Upper lobe of left lung (tissue), 6 donors: ENCODE results near the gene OR2T2. TPM values are rescaled to one million over a fixed set of nuclear protein-coding genes. Genes with fewer than 3 reads are reported as not detected.
"Not testable (repeated sequence)": the region's sequence is repeated elsewhere in the genome, so short reads cannot be mapped to it uniquely, and the experiment has no call there.

Source experiments
- ATAC-seq, 2 donors: fragments of 200-7000 bp; cut with Tn5 transposase; one replicate each; pipeline ENCODE4 v1.9.1; 2022; ENCODE audit warnings: mild to moderate bottlenecking in 2 of 2, moderate library complexity in 2 of 2; ENCODE audit not compliant: low FRiP score in 2 of 2
- DNase-seq, 2 donors: peaks; one replicate each; pipeline ENCODE4 v3.0.0-alpha.2; 2019 to 2020
- H3K27ac ChIP-seq, 4 donors: fragments of 200-600 bp; sonication (generic); one replicate each; pipeline ENCODE4 v1.5.1; 2016 to 2019
- H3K27me3 ChIP-seq, 4 donors: fragments of 200-600 bp; sonication (generic); one replicate each; pipeline ENCODE4 v1.5.1; 2017 to 2019
- H3K36me3 ChIP-seq, 4 donors: fragments of 200-600 bp; sonication (generic); one replicate each; pipeline ENCODE4 v1.5.1; 2016 to 2019
- H3K4me1 ChIP-seq, 4 donors: fragments of 200-600 bp; sonication (generic); one replicate each; pipeline ENCODE4 v1.5.1; 2018 to 2019
- H3K4me3 ChIP-seq, 4 donors: fragments of 200-600 bp; sonication (generic); one replicate each; pipeline ENCODE4 v1.5.1; 2017 to 2019; ENCODE audit warnings: mild to moderate bottlenecking in 2 of 4, moderate library complexity in 1 of 4
- H3K9me3 ChIP-seq, 4 donors: fragments of 200-600 bp; sonication (generic); one replicate each; pipeline ENCODE4 v1.5.1; 2018 to 2019
- EP300 ChIP-seq, 4 donors: sonication (generic); formaldehyde crosslinking; IDR thresholded peaks; one replicate each; pipeline ENCODE4 v1.5.1; 2017; ENCODE audit warnings: antibody characterized with exemption in 4 of 4, control low read depth in 2 of 4
- POLR2A ChIP-seq, 4 donors: fragments of 450-650 bp; IDR thresholded peaks; one replicate each; pipeline ENCODE4 v1.5.1; 2016 to 2017; ENCODE audit warnings: antibody characterized with exemption in 4 of 4, mild to moderate bottlenecking in 2 of 4
- POLR2AphosphoS5 ChIP-seq, 2 donors: sonication (generic); formaldehyde crosslinking; IDR thresholded peaks; one replicate each; pipeline ENCODE4 v1.5.1; 2017; ENCODE audit warnings: antibody characterized with exemption in 2 of 2
- WGBS, 2 donors: methylation state at CpG; one replicate each; pipeline ENCODE4 v1.1.5; 2017 to 2018; 5-methylcytosine and 5-hydroxymethylcytosine counted together
- total RNA-seq, 6 donors: library from RNA; depleted of rRNA in 4 of 6; stranded (reverse); fragments of >200 nt in 4 of 6; gene quantifications; one replicate each; pipeline versions ENCODE4 v1.1.0 to v1.2.1, GENCODE V29; 2016 to 2021
- TF ChIP-seq, protein P1 (sequence below), 6 experiments: fragments of 450-650 bp in 4 of 6; fragments of 200-600 bp in 2 of 6; sonication (generic) in 2 of 6; IDR thresholded peaks; one replicate each; pipeline ENCODE4 v1.5.1; 2016 to 2019; ENCODE audit warnings: antibody characterized with exemption in 6 of 6
- donor health status: DM: no; HTN: no; CAD: no; lungs with moderate emphysema.
- donor health status: DM: no; HTN: yes; CAD: no; lungs with severe emphysema.

Gene OR2T2
- total RNA-seq, 6 donors from 2014 or later, result not detected

DNA sequence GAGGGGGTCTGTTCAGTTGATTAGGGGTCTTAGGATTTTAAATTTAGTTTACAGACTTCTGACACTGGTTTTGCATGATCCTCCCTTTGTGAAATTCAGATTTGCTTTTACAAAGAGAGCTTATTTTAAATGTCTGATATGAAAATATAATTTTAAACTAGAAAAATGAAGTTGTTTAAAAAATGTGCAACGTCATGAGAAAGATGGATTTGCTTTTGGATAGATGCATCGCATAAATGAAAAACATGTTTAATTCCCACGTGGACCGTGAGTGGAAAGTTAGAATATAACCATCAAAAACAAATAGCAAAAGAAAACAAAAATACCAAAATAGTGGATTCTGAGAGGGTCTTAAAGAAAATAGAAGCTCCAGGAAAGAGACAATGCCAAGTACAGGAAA, 25.7 kb downstream of the OR2T2 start:
- 81 to 83% methylated on average over 4 of the region's 4 CpGs for WGBS, 2 donors
- DNase-seq (no peak), ATAC-seq (no peak)
- Histone ChIP-seq H3K4me1 (no peaks in the 10 kb centered on the region), H3K27me3 (no peaks in the 10 kb centered on the region), H3K36me3 (no peaks in the 10 kb centered on the region), H3K27ac (no peak overlapping the region), H3K4me3 (no peak overlapping the region), H3K9me3 (no peaks in the 10 kb centered on the region)
- TF ChIP-seq EP300 (IDR thresholded peaks at IDR 0.05) (no peak), POLR2AphosphoS5 (IDR thresholded peaks at IDR 0.05) (no peak), POLR2A (IDR thresholded peaks at IDR 0.05) (no peak)
- TF ChIP-seq, protein P1, sequence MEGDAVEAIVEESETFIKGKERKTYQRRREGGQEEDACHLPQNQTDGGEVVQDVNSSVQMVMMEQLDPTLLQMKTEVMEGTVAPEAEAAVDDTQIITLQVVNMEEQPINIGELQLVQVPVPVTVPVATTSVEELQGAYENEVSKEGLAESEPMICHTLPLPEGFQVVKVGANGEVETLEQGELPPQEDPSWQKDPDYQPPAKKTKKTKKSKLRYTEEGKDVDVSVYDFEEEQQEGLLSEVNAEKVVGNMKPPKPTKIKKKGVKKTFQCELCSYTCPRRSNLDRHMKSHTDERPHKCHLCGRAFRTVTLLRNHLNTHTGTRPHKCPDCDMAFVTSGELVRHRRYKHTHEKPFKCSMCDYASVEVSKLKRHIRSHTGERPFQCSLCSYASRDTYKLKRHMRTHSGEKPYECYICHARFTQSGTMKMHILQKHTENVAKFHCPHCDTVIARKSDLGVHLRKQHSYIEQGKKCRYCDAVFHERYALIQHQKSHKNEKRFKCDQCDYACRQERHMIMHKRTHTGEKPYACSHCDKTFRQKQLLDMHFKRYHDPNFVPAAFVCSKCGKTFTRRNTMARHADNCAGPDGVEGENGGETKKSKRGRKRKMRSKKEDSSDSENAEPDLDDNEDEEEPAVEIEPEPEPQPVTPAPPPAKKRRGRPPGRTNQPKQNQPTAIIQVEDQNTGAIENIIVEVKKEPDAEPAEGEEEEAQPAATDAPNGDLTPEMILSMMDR (IDR thresholded peaks at IDR 0.05), result no peak

DNA sequence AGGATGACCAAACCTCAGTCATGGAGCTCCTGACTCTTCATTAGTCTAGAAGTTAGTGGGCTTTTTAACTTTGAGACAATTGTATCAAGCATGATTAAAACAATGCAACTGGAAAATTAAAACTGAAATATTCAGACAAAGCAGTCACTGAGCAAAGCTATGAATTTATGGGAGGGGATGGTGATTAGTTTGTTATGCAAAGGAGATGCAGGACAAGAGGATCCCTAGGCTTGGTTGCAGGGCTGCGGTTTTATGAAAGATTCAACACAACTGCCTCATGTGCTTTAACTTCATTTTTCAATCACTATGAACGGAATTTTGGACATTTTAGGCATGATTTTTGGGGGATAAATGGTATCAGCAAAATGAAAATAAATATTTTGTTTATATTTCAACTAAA, 26.7 kb downstream of the OR2T2 start:
- DNase-seq, H3K4me3 ChIP-seq, H3K9me3 ChIP-seq, H3K4me1 ChIP-seq, H3K27me3 ChIP-seq, ATAC-seq, H3K27ac ChIP-seq, H3K36me3 ChIP-seq: not testable (repeated sequence)
- WGBS, 2 donors, result 62 to 65% methylated on average over 2 of the region's 2 CpGs

DNA sequence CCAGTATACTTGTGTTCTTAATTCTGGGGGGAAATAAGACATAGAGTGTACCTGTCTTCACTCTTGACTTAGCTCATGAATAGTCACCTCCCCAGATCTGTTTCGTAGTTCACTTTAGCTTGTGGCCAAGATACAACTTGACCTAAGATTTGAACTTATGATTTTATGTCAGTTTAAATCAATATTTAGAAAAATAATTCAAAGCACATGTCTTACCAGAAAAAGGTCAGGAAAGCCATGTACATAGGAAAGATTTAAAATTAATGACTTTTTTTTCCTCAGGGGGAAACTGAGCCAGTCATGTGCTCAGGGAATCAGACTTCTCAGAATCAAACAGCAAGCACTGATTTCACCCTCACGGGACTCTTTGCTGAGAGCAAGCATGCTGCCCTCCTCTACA, 27.6 kb downstream of the OR2T2 start, which contains the start of gene OR2T3:
Gene OR2T3, plus strand, starts transcription at position 301 of the 400 bp plus-strand sequence. Its CDS starts 0 bp downstream, at position 301.
- H3K4me3 ChIP-seq, ATAC-seq, H3K9me3 ChIP-seq, DNase-seq, H3K27me3 ChIP-seq, H3K4me1 ChIP-seq, H3K27ac ChIP-seq, H3K36me3 ChIP-seq: not testable (repeated sequence)
- 77 to 90% methylated on average over 2 of the region's 2 CpGs for WGBS, 2 donors

DNA sequence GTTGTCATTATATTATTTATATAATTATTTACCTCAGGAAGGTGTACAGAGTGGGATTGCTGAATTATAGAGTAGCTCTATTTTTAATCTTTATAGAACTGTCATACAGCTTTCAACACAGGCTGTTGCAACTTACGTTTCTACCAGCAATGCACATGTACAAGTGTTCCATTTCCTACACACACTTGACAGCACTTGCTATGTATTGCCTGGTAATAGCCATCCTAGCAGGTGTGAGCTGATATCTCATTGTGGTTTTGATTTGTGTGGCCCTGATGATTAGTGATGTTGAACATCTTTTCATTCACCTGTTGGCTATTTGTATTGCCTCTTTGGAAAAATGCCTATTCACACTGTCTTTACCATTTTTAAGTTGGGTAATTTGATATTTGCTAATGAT, 30.2 kb downstream of the OR2T2 start:
- ATAC-seq, H3K27ac ChIP-seq, DNase-seq, H3K9me3 ChIP-seq, H3K4me1 ChIP-seq, H3K27me3 ChIP-seq, H3K4me3 ChIP-seq, H3K36me3 ChIP-seq: not testable (repeated sequence)
- no CpG with 5 or more reads among the region's 1 CpG for WGBS, 2 donors

DNA sequence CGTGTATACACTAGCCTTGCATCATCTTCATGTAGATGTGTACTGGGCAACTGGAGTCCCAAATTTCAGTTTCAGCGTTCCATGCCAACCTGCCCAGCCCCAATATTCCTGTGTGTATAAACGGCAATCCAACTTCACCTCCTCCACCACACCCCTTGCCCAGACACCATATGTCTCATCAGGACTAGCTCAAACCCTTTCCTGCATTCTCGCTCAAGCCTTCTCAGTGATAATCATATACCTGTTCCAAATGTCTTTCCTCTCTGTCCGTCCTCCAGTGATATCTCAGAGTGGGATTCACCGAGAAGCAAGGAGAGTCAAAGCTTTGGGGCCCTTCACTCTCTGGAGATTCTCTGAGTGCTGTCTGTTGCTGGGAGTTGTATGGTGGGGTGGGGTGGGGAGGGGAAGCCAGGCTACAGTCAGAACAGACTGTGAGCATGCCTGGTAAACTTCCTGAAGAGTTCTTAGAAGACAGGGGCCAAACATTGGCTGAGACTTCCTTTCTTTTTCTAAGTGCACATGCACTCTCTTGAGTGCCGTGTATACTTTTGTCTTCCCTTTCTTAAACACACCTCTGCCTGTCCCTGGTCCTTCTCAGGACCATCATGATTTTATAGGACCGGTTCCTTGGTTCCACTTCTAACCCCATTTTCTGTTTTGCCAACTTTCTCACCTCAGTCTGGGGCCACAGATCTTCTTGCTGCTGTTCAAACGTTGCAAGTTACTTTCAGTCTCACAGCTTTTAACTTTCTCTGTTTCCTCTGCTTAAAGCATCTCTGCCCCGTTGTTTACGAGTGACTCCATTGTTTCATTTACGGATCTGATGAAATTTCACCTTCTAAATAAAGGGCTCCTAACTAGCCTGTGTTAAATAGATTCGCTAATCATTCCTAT, 36.5 kb downstream of the OR2T2 start:
- H3K27ac ChIP-seq, H3K27me3 ChIP-seq, H3K9me3 ChIP-seq, DNase-seq, H3K36me3 ChIP-seq, ATAC-seq, H3K4me1 ChIP-seq, H3K4me3 ChIP-seq: not testable (repeated sequence)
- 64 to 71% methylated on average over 10 to 13 of the region's 13 CpGs for WGBS, 2 donors

DNA sequence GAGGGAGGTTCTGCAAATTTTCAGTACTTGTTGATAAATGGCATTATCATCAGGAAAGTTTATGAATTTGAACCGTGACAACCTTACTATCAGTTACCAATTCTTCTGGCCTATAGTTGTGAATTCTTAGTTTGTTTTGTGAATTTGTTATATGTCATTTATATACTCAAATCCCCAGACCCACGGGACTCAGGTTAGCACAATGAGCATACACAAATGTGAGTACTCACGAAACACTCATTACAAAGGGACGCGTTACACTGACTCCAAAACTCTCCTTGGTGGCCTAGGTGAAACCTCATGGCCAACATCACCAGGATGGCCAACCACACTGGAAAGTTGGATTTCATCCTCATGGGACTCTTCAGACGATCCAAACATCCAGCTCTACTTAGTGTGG, 42.9 kb downstream of the OR2T2 start, which contains the start of gene OR2T5:
Gene OR2T5, plus strand, starts transcription at position 301 of the 400 bp plus-strand sequence. Its CDS starts 0 bp downstream, at position 301.
- not testable (repeated sequence) for DNase-seq, H3K4me1 ChIP-seq, H3K36me3 ChIP-seq, H3K9me3 ChIP-seq, H3K4me3 ChIP-seq, ATAC-seq, H3K27me3 ChIP-seq, H3K27ac ChIP-seq
- WGBS, 2 donors, result 77% methylated on average over 4 of the region's 6 CpGs; no CpG with 5 or more reads in 1 of the 2 donors

DNA sequence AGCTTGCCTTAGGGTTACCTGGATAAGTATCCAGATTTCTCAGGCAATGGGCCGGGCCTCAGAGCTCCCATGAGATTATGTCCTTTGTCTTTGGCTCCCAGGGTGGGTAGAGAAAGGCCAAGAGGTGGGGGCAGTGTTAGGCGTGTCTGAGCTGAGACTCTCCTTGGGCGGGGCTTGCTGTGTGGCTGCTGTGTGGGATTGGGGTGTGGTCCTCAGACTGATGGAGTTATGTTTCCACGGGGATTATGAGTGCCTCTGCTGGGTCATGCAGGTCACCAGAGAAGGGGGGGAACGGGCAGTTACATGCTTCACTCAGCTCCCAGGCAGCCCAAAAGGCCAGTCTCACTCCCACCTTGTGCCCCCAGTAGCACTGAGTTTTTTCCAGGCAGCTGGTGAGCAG, 51.2 kb downstream of the OR2T2 start:
- H3K36me3 ChIP-seq, H3K27me3 ChIP-seq, DNase-seq, H3K4me1 ChIP-seq, ATAC-seq, H3K9me3 ChIP-seq, H3K4me3 ChIP-seq, H3K27ac ChIP-seq: not testable (repeated sequence)
- whole genome bisulfite sequencing, 2 donors, result no CpG with 5 or more reads among the region's 5 CpGs

DNA sequence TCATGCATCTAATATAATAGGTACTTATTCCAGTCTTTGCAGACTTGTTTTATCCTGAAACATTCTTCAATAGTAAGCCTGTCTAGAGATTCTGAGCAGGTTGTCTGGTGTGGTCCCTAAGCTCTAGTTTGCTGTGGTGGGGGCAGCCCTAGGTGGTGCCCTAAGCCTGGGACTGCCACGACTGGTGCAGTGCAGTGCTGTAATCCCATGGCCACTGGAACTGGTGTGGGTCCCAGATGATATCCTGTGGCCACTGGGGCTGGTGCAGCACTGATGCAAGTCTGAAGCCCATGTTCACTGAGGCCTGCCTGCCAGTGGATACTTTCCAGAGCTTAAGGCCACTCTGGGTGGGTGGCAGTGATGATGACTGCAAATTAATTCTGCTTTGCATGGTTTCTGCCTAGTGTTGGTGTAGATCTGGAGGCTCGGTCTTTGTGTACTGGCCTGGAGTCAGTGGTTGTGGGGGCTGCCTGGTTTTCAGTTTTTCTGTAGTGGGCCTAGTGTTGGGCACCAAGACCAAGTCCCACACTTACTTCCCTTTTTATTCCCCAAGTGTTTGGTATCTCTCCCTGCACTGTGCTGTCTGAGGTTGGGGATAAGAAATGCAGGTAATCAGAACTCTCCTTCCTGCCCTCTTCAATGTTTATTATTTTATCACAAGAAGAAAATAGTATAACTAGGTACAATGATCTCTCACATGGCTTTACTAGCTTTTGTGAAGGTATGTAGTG, 55.0 kb downstream of the OR2T2 start:
- not testable (repeated sequence) for H3K4me3 ChIP-seq, H3K36me3 ChIP-seq, H3K4me1 ChIP-seq, H3K9me3 ChIP-seq, H3K27ac ChIP-seq, DNase-seq, H3K27me3 ChIP-seq
- WGBS, 2 donors, result 71 to 83% methylated on average over 1 of the region's 2 CpGs
- ATAC-seq, result peak in 1 of 2 donors; percentile 45

Other genes with a start within 250 kb of the OR2T2 start
- gene OR2M3, start 248.4 kb upstream of the OR2T2 start, total RNA-seq, result not detected
- not detected for gene OR2M4, start 214.2 kb upstream of the OR2T2 start, total RNA-seq
- gene OR2T33, start 167.7 kb upstream of the OR2T2 start, total RNA-seq, result 1 to 10 TPM in 1 of 6 donors, not detected in 5; 3.3 TPM
- not detected for gene OR2T12, start 142.2 kb upstream of the OR2T2 start, total RNA-seq
- not detected for gene OR2M7, start 121.1 kb upstream of the OR2T2 start, total RNA-seq
- gene OR14C36, start 96.9 kb upstream of the OR2T2 start, total RNA-seq, result not detected
- gene OR2T4, start 84.0 kb upstream of the OR2T2 start, total RNA-seq, result not detected
- not detected for gene OR2T6, start 69.9 kb upstream of the OR2T2 start, total RNA-seq
- gene OR2T1, start 42.6 kb upstream of the OR2T2 start, total RNA-seq, result not detected
- gene OR2T3, start 27.7 kb downstream of the OR2T2 start, total RNA-seq, result not detected
- not detected for gene OR2T5, start 43.0 kb downstream of the OR2T2 start, total RNA-seq
- gene OR2G6, start 62.4 kb downstream of the OR2T2 start, total RNA-seq, result not detected
- gene OR2T29, start 117.1 kb downstream of the OR2T2 start, total RNA-seq, result not detected
- not detected for gene OR2T34, start 129.1 kb downstream of the OR2T2 start, total RNA-seq
- not detected for gene OR2T10, start 152.1 kb downstream of the OR2T2 start, total RNA-seq
- 1 to 10 TPM in 1 of 6 donors, not detected in 5; 1.8 TPM for gene OR2T11, start 189.5 kb downstream of the OR2T2 start, total RNA-seq
- gene OR2T35, start 199.6 kb downstream of the OR2T2 start, total RNA-seq, result not detected
- gene OR2T27, start 209.9 kb downstream of the OR2T2 start, total RNA-seq, result not detected